Lower lobe of right lung (tissue), 2 donors: ENCODE data around the gene KIAA1958. TPM values are rescaled to one million over a fixed set of nuclear protein-coding genes. Genes with fewer than 3 reads are reported as not detected.
"Not testable (repeated sequence)": the region's sequence is repeated elsewhere in the genome, so short reads cannot be mapped to it uniquely, and the experiment has no call there.

Experiments
- ATAC-seq, 2 donors: fragments of 200-7000 bp; cut with Tn5 transposase; one replicate each; pipeline ENCODE4 v1.9.1; 2020 to 2022; ENCODE audit warnings: mild to moderate bottlenecking in 2 of 2, moderate library complexity in 2 of 2
- DNase-seq: peaks from one replicate; pipeline ENCODE4 v3.0.0-alpha.2; 2020
- H3K27ac ChIP-seq: fragments of 200-600 bp; one replicate; pipeline ENCODE4 v1.8.0; 2022
- H3K27me3 ChIP-seq: fragments of 200-600 bp; one replicate; pipeline ENCODE4 v1.8.0; 2022; ENCODE audit warnings: low read depth
- H3K36me3 ChIP-seq: fragments of 200-600 bp; one replicate; pipeline ENCODE4 v1.8.0; 2022; ENCODE audit warnings: mild to moderate bottlenecking
- H3K4me1 ChIP-seq: fragments of 200-600 bp; one replicate; pipeline ENCODE4 v1.8.0; 2022
- H3K4me3 ChIP-seq: fragments of 200-600 bp; one replicate; pipeline ENCODE4 v1.8.0; 2022; ENCODE audit warnings: mild to moderate bottlenecking
- H3K9me3 ChIP-seq: fragments of 200-600 bp; one replicate; pipeline ENCODE4 v1.8.0; 2022
- intact Hi-C: fragments of 100-400 bp; cut with DNase I; formaldehyde crosslinking; loops from one replicate; pipeline ENCODE4 v1.11.0; 2022
- total RNA-seq: library from RNA; stranded (reverse); fragmentation: NEBNext Ultra II Directional; extraction: Animal tissue kit (Norgen Biotek cat#: 25700); gene quantifications from one replicate; pipeline ENCODE4 v1.2.1, GENCODE V29; 2021
- TF ChIP-seq, protein P1 (sequence below): fragments of 200-600 bp; IDR thresholded peaks from one replicate; pipeline ENCODE4 v1.8.0; 2022; ENCODE audit warnings: antibody characterized with exemption, mild to moderate bottlenecking
- donor health status: DM: no; HTN: yes; CAD: no; lungs with severe emphysema.

KIAA1958 gene
- total RNA-seq, 1 donor from 2014 or later, result 14.1 TPM

DNA sequence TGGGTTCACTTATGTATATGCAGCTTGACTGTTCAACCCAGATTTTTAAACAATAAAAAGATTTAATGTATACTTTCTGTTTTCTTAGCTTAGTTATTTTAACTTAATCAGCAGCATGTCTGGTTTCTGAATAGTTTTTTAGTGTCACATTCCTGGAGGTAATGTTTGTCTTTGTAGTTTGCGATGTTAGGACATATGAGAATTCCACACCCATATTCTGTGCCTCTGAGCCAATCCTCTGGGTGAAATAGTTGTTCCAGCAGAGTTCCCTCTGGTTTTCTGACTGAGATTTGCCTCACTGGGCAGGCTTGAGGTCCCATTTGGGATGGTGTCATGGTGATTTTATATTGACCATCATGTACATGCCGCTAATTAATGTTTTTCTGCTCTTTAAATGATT is 182.7 kb downstream of the KIAA1958 start:
- intact Hi-C loops, result no loop called here
- Histone ChIP-seq H3K27me3 (no peaks in the 10 kb centered on the region), H3K9me3 (no peaks in the 10 kb centered on the region), H3K4me1 (no peaks in the 10 kb centered on the region), H3K4me3 (no peak overlapping the region), H3K36me3 (no peaks in the 10 kb centered on the region), H3K27ac (no peak overlapping the region)
- DNase-seq, result no peak
- TF ChIP-seq, protein P1, sequence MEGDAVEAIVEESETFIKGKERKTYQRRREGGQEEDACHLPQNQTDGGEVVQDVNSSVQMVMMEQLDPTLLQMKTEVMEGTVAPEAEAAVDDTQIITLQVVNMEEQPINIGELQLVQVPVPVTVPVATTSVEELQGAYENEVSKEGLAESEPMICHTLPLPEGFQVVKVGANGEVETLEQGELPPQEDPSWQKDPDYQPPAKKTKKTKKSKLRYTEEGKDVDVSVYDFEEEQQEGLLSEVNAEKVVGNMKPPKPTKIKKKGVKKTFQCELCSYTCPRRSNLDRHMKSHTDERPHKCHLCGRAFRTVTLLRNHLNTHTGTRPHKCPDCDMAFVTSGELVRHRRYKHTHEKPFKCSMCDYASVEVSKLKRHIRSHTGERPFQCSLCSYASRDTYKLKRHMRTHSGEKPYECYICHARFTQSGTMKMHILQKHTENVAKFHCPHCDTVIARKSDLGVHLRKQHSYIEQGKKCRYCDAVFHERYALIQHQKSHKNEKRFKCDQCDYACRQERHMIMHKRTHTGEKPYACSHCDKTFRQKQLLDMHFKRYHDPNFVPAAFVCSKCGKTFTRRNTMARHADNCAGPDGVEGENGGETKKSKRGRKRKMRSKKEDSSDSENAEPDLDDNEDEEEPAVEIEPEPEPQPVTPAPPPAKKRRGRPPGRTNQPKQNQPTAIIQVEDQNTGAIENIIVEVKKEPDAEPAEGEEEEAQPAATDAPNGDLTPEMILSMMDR, result no peak
- no peak for ATAC-seq

- intact Hi-C loops, result no loop called here
- Histone ChIP-seq H3K27me3 (no peaks in the 10 kb centered on the region), H3K9me3 (no peaks in the 10 kb centered on the region), H3K36me3 (no peaks in the 10 kb centered on the region), H3K4me1 (no peaks in the 10 kb centered on the region), H3K4me3 (no peak overlapping the region), H3K27ac (no peak overlapping the region)
- TF ChIP-seq, protein P1, result no peak
- no peak for DNase-seq
- no peak for ATAC-seq
These were observed 184.5 kb downstream of the KIAA1958 start for GRCh38 chr9:112670991-112671625.

DNA sequence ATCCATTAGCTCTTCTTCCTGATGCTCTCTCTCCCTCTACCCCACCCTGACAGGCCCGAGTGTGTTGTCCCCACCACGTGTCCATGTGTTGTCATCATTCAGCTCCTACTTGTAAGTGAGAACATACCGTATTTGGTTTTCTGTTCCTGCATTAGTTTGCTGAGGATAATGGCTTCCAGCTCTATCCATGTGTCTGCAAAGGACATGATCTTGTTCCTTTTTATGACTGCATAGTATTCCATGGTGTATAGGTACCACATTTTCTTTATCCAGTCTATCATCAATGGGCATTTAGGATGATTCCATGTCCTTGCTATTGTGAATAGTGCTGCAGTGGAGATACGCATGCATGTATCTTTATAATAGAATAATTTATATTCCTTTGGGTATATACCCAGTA is 186.6 kb downstream of the KIAA1958 start:
- intact Hi-C loops, result not testable (repeated sequence)

GRCh38 chr9:112677040-112677439 is 190.4 kb downstream of the KIAA1958 start:
- ATAC-seq (no peak), DNase-seq (no peak)
- no peaks in the 10 kb centered on the region for H3K36me3 ChIP-seq
- intact Hi-C loops, result no loop called here
- no peaks in the 10 kb centered on the region for H3K27me3 ChIP-seq
- H3K4me1 ChIP-seq, result no peaks in the 10 kb centered on the region
- H3K4me3 ChIP-seq, result no peak overlapping the region
- TF ChIP-seq, protein P1, result no peak
- H3K9me3 ChIP-seq, result peaks cover 9% of the 10 kb centered on the region
- no peak overlapping the region for H3K27ac ChIP-seq

More for the DNA sequence above, 186.6 kb downstream of the KIAA1958 start:
- not testable (repeated sequence) for H3K4me1 ChIP-seq, H3K9me3 ChIP-seq, DNase-seq, H3K36me3 ChIP-seq, ATAC-seq, H3K27ac ChIP-seq, H3K4me3 ChIP-seq, H3K27me3 ChIP-seq

- H3K9me3 ChIP-seq, result peaks cover 9% of the 10 kb centered on the region
These were observed 194.2 kb downstream of the KIAA1958 start for GRCh38 chr9:112680731-112681402.

More at GRCh38 chr9:112680731-112681402, 194.2 kb downstream of the KIAA1958 start:
- H3K4me1 ChIP-seq, result no peaks in the 10 kb centered on the region
- TF ChIP-seq, protein P1, result no peak
- ATAC-seq, result no peak
- intact Hi-C loops, result no loop called here
- no peaks in the 10 kb centered on the region for H3K27me3 ChIP-seq
- H3K4me3 ChIP-seq, result no peak overlapping the region
- DNase-seq, result no peak
- H3K36me3 ChIP-seq, result peaks cover 5% of the 10 kb centered on the region
- no peak overlapping the region for H3K27ac ChIP-seq
